Fibroblast of skin of abdomen (primary cell): ENCODE measurements around the gene MBP.

Source experiments
- DNase-seq: peaks from one replicate; pipeline ENCODE4 v3.0.0-alpha.2; 2013

The MBP gene

DNA sequence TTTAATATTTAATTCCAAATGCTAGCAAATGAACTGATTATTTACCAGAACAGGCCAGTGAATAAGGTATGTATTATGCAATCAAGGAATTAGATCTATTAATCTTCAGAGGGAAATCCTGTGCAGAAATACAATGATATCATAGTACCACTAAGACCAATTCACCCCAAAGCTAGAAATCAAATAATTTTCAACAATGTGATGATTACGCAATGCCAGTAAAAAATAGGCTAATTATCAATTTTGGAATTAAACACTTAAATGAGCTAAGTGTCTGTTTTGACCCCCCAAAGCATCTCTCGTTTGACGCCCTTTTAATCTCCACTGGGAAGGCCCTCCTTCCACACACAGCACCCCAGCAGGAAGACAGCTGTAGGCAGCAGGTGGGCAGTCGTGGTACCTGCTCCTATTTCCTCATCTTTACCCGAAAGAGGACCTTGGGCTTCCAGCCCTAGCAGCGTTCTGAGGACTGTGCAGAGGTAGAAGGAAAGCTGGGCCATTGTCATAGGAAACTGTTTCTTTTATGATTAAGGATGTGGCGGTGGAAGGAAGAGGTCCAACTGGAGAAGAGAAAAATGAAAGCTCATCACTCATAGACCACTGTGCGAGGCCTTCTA is 84.7 kb downstream of the MBP start:
- no peak for DNase-seq

DNA sequence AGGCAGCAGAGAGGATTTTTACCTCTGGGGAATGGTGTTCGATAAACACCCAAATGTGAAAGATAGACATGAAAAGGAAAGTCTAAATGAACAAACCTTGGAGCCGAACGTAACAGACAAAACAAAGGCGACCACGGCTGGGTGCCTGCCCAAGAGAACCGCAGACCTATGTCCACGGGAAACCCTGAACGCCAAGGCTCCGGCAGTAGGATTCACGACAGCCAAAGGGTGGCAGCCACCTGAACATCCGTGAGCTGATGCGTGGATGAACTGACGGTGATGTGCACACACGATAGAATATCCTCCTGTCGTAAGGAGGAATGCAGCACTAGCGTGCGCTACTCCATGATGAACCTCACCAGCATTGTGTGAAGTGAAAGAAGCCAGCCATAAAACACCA is 85.6 kb downstream of the MBP start:
- no peak for DNase-seq

DNA sequence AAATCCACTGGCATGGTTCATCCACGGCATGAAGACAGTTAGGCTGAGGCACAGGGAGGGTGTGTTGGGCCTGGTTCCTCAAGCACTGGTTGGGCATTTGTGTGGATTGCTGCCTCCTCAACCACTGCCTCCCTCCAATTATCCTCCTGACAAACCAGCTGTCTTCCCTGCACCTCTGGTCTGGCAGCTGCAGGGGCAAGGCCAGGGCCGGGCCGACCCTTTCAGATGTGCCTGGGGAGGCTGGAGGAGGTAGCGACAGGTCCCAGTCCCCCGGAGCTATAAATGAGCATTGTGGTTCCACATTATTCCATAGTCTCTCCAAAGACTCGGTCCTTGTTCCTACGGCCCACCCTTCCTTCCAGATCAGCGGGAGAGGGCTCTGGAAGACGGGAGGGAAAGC is 86.2 kb downstream of the MBP start:
- no peak for DNase-seq

DNA sequence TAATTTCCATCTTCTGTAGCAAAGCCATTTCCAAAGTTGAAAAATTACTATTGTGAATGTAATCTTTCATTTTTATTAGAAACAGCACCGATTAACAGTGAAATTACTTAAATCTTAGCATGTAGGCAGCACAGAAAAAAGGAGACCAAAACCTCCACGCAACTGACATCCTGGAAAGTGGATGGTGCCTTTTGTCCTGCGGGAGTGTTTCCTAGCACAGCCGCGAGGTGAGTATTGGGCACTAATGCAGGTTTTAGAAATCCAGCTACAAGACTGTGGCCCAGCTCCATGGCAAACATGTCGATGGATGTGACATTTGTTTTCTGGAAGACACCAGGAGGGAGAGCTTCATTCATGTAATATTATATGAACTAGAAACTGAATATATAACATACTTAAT is 86.9 kb downstream of the MBP start:
- DNase-seq: no peak

DNA sequence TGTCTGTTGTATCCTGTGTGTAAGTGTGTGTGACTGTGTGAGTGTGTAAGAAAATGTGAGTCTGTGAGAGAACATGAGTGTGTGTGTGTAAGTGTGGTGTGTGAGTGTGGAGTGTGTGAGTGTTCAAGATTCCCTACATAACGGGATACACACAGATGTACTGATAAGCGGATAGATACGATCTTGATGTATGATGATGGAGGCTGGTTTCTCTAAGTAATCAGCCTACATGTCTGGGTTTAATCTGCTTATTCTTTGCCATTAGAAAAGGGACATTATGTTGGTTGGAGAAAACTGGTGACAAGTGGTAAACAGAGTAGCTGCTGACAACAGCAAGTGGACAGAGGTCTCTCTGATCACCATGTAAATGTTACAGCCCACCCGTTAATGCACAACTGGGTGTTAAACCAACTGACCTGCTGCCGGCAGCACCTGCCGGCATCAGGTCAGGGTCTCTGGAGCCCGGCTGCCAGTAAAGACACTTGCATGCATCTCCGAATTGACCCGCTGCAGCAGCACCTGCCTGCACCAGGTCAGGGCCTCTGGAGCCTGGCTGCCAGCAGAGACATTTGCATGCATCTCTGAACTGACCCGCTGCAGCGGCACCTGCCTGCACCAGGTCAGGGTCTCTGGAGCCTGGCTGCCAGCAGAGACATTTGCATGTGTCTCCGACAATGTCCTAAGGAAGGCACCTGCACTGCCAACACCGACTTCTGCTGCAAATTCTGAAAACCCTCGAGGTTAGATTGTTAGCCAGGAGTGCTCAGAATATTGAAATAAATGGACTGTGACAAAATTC is 87.5 kb downstream of the MBP start:
- DNase-seq: no peak

DNA sequence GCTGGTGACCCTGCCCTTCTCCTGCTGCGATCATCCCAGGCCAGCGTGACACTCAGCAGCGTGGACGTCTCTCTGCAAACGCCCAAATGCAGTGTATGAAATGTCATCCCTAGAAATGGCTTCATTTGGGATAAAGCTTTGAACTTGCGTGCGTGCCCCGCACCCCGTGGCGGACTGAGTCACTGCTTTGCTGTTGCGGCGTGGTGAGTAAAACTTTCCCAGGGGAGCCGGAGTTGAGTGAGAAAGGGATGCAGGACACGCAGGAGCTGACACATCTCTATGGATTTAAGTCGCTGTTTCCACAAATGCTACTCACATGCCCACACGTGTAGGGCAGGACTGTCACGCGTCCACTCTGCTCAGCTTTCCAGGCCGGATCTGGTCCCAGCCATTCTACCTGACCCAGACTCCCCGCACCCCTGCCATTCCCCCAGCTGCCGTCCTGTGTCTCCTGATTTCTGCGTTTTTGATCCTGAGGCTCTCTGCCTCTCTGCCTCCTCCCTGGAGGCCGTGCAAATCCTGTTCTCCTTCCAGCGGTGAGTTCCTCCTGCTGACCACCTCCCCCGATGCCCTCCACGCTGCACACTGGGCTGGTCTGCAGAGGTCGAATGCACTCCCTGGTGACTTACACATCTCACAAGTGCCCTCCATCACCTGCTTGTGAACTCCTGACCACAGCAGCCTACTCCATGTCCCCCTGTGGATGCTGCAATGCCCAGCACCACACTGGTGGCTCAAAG is 88.9 kb downstream of the MBP start:
- no peak for DNase-seq

DNA sequence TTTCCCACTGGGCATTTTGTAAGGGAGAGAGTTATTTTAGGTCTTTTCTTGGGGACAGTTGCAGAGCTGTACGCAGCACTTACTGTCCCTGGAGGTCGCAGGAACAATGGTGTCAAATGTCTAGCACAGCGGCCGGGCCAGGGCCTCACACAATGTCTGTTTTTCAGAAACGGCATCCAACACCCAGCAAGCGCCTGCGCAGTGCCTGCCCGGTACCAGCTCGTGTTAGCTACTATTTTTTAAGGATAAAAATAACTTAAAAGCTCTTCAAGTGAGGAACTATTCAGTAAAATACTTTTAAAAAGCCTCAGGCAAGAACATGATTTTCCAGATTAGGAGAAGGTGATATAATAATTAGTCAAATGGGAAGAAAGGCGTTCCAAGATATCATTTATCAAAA is 90.0 kb downstream of the MBP start:
- no peak for DNase-seq

DNA sequence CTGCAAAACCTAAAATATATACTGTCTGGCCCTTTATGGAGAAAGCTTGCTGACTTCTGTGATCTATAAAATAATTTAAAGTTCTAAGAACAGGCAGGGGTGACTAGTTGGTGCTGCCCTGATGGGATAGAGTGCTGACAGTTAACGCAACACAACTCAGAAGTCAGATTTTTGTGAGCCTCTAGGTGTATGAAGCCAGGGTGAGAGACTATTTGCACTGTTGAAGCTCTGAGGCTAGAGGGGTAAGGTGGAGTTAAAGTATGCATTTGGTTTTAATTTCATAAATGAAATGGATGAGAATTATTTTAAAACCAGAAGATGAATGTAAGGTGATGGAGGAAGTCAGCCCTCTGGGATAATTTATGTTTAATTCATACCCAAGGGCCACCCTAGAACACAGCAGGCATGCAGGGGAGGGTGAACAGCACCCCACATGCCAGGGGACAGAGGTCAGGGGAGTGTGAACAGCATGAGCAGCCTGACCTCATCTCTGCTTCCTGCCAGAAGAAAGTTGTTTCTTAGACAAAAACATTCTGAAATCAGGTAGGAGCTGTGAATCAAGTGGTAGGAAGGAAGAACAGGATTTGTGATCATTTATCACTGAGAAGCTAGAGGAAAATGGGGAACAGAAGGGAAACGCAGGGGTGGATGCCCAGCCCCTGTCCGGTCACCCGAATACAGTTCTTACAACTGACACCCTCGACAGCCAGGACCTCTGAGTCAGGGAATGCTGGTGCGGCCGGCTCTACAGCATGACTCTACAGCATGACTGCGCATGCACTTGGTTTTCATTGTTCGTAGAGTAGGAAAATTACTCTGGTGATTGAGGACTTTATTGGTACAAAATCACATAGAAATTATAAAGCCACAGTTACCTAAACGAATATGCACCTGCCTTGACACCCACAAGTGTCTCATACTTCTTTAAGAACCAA is 93.1 kb downstream of the MBP start:
- DNase-seq: no peak

DNA sequence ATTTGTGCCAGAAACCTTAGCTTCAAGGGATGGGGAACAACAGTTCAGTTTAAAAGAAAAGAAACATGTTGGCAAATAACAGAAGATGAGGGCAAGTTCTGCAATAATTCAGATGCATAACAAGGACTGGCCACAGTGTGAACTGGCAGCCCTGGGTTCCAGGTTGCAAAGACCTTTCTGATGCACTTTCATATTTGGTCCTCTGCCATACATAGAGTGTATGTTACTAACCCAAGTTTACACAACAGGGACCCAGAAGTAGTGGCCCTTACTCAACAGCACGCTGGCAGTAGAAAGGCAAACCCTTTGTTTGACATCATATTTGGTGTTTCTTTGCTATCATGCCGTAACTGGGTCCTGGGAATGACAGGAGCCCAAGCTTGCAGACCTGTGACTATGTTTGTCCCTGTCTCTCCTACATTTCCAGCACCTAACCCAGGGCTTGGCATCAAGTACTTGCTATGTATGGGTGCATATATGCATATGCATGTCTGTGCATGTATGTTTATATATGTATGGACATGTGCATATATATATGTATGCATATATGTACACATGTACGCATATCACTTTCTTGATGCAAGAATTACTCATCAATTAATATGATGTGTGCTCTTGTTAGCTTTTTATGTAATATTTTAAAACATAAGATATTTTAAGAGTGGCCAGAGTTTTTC is 94.3 kb downstream of the MBP start:
- DNase-seq: no peak

DNA sequence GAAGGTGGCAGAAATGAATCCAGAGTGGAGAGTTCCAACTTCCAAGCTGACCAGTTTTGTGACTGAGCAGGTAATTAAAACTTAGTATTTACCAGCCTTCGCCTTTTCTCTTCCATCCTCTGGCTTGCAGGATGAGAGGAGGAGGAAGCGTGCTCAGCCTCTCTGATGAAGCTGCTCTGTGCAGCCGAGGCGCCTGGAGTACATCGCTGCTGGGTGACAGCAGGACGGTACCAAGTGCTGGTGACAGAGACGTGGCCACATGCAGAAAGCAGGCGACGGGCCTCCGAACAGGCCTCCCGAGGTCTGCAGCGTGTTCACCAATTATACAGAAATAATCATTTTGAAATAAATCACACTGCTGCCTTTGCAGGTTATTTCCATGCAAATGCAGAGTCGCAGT is 95.0 kb downstream of the MBP start:
- DNase-seq: no peak

DNA sequence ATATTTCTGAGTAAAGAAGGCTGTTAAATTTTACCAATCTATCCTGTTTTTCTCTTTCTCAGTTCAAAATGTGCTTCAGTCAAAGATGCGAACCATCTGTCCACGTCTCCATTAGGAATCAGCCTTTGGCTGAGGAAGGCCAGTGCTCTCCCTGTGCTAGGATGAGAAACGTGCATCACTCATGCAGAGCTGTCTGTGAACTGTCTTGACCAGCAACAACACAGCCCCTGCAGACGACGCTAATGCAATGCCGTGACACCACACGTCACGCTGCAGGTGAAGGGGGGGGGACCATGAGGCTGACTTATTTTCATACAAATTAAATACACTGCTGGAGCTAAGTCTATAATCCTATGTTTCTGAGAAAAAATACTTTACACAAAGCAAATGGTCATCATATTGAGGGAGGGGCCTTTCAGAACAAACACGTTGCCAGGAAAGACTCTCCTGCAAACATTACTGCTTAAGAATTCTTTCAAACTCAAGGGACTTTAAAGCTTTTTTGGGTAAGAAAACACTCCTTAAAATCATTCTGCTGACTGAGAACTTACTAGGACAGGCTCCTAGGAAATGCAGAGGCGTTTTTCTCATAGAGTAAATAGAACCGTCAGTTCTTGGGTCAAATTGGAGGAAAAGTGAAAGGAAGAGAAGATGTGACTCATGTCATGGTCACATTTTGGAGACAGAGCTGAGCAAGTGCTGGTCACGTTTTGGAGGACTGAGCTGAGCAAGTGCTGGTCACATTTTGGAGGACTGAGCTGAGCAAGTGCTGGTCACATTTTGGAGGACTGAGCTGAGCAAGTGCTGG is 97.0 kb downstream of the MBP start:
- DNase-seq: no peak

DNA sequence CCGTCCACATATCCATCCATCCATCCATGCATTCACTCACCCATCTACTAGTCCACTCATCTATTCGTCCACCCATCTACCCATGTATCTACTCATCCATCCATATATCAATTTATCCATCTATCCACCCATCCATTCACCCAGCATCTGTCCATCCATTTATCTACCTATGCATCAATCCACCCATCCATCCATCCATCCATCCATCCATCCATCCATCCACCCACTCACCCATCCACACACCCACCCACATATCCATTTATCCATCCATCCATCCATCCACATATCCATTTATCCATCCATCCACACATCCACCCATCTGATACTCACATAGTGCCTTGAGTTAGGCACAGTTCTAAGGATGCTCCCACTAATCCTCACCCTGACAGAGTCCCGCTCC is 99.0 kb downstream of the MBP start:
- no peak for DNase-seq

DNA sequence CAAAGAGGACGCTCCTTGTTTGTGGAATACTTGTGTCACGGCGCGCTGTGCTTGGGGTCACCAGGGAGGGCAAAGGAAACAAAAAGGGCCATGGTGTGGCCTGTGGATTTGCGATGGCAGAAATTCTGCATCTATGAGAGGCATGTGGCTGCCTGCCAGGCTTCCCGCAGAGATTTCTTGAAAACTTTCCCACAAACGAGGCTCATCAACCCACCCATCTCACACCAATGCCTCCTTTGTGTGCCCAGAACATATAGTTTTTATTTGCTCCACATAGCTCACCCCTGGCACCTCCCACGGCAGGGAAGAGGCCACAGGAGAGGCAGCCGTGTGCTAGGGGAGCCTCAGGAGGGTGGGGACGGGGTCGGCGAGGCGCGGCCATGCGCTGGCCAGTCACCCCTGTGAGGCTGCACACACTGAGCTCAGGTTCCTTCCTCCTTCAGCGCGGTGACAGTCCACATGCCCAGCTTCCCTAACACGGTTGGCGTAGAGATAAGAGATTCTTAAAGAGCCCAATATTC is 100.3 kb downstream of the MBP start:
- DNase-seq: no peak

DNA sequence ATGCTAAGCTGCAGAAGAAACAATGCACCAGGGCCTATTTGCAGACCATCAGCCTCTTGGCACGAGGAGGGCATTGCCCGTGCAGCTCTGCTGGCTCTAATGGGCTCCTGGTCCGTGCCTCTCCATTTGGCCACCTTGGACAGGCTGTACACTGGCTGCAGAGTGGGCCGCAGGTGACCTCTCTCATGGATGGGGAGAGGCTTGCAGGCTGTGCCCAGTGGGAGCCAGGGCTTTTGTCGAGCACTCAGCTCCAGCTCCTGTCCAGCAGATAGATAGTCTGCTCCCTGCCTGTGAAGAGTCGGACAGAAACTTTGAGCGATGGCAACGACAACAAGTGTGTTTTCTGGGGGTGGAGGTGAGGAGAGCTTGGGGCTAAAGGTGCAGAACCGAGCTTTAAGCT is 100.9 kb downstream of the MBP start:
- no peak for DNase-seq

DNA sequence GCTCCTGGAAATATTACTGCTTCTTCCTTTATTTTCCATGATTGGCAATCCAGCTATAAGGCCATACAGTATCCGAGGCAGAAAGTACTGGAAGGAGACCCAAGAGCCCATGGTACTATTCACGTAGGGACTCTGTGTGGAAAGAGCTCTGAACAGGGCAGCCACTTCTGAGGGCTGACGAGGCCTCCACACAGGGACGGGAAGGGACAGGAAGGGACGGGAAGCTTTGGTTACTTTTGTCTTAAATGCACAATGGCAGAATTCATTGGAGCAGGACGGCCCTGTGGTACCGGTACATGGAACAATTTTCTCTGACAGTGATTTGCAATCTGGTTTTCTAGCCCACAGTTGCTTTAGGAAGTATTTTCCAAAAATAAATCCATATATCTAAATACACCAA is 102.4 kb downstream of the MBP start:
- no peak for DNase-seq

DNA sequence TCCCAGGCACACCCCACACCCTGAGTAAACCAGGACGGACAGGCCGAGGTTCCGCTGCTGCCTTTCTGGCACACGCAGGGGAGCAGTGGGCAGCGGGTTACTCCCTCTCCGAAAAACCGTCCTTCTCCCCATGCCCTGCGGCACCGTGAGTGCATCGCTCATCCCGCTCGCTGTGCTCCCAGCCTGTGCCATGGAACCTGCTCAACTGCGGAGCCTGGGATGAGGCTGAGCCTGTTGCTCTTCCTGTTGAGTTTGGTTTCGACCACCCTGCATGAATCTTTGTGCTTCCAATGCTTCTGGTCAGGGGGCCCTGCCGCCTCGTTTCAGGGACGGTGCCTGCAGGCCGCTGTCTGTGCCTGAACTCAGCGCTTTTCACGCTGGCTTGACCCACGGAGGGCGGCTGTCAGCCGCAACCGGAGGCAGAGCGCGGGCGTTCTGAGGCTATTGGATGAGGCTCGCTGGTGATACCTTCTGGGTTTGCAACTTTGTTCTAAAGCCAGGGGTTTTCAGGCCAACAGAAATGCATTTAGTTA is 106.7 kb downstream of the MBP start:
- no peak for DNase-seq

DNA sequence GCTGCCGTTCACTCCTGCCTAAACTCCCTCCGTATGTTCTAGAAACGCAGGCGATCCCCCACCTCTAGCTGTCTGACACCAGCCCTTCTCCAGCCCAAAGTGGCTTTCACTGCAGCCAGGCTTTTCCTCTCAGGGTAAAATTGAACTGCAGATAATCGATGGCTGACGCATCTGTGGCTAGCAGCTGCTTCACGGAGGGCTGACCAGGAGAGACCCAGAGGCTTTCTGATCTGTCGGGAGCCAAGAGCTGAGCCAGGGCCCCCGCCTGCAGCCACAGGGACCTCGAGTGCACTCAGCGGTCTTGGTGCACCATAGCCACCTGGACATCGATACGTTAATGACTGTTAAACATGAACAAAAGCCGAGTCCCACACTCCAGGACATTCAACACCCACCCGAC is 107.5 kb downstream of the MBP start:
- no peak for DNase-seq

DNA sequence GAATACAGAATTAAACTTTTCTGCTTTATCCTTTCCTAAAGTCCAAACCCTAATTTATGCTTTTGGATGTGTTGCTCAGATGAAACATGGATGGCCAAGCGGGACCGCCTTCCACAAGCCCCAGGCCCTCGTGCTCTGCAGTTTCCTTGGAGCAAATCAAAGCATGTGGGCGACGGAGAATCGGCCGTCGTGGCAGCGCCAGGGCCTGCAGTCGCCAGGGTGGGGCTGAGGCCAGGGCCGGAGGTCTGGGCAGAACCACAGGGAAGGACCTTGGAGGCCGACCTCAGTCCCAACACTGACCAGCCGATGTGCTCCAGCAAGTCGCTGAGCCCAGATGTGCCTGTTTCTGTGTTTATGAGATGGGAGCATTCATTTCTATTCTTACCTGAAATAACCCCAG is 108.1 kb downstream of the MBP start:
- no peak for DNase-seq

DNA sequence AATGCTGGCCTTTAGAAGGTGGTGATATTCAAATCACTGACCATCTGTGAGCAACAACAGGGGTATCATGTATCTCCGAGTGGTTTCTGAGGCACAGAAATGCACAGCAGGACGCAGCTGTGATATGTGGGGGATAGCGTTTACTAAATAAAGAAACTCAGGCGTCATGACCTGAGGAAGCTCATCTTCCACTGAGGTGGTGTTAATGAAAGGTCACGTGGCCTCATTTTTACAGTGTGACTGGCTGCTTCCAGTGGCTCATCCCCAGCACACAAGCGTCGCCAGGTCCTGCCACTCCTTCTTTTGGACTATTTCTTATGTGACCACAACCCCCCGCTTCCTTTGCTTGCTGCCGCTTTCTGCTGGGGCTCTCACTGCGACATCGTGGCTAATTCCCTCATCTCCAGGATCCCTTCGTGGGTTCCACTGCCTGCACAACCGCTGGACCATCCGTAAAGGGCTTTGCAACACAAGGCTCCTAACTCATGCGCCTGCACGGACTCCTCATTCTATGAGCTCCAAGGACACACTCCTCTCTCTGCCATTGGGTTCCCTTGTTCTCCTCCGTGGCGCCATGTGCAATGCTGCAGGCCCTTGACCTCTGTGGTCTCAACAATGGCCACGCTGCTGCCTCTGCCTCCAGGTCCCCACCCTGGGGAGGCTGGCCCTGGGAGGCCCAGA is 109.3 kb downstream of the MBP start:
- DNase-seq: no peak

DNA sequence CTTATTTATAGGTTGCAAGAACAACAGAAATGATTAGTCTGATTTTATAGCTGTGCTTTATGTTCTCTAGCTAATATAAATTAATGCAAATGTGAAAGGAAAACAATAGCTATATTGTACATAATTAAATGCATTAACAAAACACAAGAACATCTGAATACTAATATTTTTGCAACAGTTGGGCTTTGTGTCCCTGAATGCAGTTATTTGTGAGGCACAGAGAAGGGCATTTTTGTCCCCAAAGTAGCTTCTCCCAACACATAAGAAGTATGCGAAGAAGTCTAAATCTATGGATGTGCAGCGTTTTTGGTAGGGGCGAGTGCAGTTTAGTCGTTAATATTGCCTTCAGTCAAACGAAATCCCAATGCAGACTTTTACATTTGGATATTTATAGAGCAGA is 110.0 kb downstream of the MBP start:
- no peak for DNase-seq
